ENCODE results near the gene FAAH.

The FAAH gene

DNA sequence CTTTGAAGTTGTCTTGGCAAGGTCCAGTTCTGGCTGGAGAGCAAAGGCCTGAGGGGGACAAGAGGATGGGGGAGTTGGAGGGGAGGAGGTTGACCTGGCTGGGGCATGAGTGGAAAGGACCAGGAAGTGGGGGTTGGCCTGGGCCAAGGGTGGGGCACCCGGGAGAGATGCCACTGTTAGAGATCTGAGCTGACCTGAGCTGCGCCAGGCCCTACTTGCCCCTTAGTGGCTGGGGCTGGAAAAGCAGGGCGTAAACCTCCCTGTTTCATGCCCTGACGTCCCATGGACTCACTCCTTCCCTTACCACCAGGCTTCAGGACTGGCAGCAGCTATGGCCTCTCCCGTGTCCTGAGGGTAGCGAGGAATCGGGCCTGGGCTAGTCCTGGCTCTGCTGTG lies 16.9 kb downstream of the FAAH start:
- TF ChIP-seq CTCF (IDR thresholded peaks at IDR 0.05; ENCODE audit: low read depth, low read length, missing control alignments) = no peak
- no peak for DNase-seq (ENCODE audit: low read depth)
- H3K4me3 ChIP-seq (ENCODE audit: low read depth, low read length) = no peak overlapping the region

DNA sequence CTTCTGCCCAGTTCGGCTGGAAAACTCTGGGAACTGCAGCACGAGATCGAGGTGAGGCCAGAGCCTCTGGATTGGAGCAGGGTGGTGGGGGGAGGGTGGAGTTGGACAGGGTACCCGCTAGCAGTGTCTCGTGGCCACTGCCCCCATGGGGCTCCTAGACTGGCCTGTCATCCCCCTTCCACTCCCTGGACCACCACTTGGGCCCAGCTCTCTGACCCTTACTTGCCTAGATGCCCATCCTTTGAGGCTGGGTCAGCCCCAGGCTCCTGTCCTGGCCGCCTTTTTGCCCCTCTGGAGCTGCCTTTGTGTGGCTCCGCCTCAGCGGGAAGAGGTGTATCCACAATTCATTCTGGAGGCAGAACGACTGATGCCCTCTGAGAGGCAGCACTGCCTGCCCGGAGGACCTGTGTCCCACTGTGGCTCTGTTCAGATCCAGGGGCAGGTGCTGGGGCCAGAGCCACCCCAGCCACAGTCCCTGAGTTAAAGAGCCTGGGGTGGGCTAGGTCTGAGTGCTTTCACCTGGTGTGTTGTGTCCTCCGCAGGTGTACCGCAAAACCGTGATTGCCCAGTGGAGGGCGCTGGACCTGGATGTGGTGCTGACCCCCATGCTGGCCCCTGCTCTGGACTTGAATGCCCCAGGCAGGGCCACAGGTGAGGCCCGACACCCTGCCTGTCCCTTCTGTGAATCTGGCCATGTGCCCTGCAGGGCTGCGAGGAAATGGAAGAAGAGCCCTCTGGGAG lies 17.7 kb downstream of the FAAH start:
- H3K4me3 ChIP-seq (ENCODE audit: low read depth, low read length) = no peak overlapping the region

DNA sequence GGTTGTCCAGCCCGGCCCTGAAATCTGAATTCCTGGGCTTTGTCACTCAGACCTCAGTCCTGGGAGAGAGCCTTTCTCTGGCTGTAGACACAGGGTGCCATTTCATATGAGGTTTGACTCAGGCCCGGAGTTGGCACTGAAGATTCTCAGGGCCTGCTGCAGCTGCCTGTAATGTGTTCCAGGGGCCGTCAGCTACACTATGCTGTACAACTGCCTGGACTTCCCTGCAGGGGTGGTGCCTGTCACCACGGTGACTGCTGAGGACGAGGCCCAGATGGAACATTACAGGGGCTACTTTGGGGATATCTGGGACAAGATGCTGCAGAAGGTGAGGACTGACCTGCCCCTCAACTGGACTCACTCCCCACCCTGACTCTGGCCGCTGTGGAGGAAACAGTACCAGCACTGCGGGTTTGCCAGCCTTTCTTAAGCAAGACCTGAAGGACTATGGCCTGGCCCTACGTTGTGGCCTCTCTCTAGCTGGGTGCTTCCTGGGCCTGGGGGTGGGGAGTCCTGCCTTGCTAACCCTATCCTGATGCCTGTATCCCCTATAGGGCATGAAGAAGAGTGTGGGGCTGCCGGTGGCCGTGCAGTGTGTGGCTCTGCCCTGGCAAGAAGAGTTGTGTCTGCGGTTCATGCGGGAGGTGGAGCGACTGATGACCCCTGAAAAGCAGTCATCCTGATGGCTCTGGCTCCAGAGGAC lies 18.9 kb downstream of the FAAH start:
- no peak overlapping the region for H3K4me3 ChIP-seq (ENCODE audit: low read depth, low read length)
- no peak for TF ChIP-seq CTCF (IDR thresholded peaks at IDR 0.05; ENCODE audit: low read depth, low read length, missing control alignments)
- no peak for DNase-seq (ENCODE audit: low read depth)

More for the DNA sequence above, 17.7 kb downstream of the FAAH start:
- TF ChIP-seq CTCF (IDR thresholded peaks at IDR 0.05; ENCODE audit: low read depth, low read length, missing control alignments) = peak; percentile 64
- DNase-seq (ENCODE audit: low read depth) = no peak

DNA sequence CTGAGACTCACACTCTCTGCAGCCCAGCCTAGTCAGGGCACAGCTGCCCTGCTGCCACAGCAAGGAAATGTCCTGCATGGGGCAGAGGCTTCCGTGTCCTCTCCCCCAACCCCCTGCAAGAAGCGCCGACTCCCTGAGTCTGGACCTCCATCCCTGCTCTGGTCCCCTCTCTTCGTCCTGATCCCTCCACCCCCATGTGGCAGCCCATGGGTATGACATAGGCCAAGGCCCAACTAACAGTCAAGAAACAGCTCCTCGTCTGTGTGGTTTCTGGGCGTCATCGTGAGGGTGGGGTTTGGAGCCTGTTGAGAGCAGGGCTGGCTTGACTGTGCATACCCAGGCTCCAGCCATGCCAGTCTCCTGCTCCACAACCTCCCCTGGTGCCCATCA lies 19.5 kb downstream of the FAAH start:
- H3K4me3 ChIP-seq (ENCODE audit: low read depth, low read length) = no peak overlapping the region
- DNase-seq (ENCODE audit: low read depth) = no peak
- TF ChIP-seq CTCF (IDR thresholded peaks at IDR 0.05; ENCODE audit: low read depth, low read length, missing control alignments) = peak; percentile 65

DNA sequence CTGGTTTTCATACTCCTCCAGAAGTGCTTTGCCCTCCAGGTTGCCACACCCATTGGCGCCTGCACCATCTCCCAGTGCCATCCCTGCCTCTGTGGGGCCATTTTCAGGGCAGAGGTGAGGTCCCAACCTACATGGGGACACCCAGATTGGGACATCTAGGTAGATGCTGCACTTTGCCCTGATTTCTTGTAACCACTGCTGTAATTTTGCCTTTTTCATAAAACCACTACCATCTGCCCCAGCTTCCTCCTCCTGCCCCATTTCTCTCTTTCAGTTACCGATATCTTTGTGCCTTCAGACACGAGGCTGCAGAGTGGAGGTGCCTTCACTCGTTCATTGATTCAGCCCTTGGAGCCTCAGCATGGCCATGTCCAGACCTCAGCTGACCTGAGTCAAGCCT lies 21.4 kb downstream of the FAAH start:
- H3K4me3 ChIP-seq (ENCODE audit: low read depth, low read length) = no peak overlapping the region
- TF ChIP-seq CTCF (IDR thresholded peaks at IDR 0.05; ENCODE audit: low read depth, low read length, missing control alignments) = no peak
- no peak for DNase-seq (ENCODE audit: low read depth)

- no peak for DNase-seq (ENCODE audit: low read depth)
- H3K4me3 ChIP-seq (ENCODE audit: low read depth, low read length) = no peak overlapping the region
- TF ChIP-seq CTCF (IDR thresholded peaks at IDR 0.05; ENCODE audit: low read depth, low read length, missing control alignments) = no peak
Observed at GRCh38 chr1:46418976-46419375, 24.9 kb downstream of the FAAH start.

All from GM12864 (cell line).